Raji (cell line): ENCODE measurements around the gene BRD9.

Experiments used
- POLR2A ChIP-seq: IDR thresholded peaks from 2 replicates; pipeline ENCODE4 v1.6.1; 2011; ENCODE audit warnings: low read depth, low read length, control low read depth; ENCODE audit not compliant: insufficient read depth

Gene BRD9

GRCh38 chr5:909086-909485, 16.5 kb upstream of the BRD9 start:
- no peak for TF ChIP-seq POLR2A

- TF ChIP-seq POLR2A: no peak
Observed at GRCh38 chr5:908172-908571, 15.6 kb upstream of the BRD9 start.

- TF ChIP-seq POLR2A: no peak
Observed at GRCh38 chr5:907366-907910, 14.8 kb upstream of the BRD9 start.

GRCh38 chr5:905139-905642, 12.6 kb upstream of the BRD9 start:
- TF ChIP-seq POLR2A: no peak

GRCh38 chr5:903756-904096, 11.1 kb upstream of the BRD9 start:
- TF ChIP-seq POLR2A: no peak

- no peak for TF ChIP-seq POLR2A
Observed at GRCh38 chr5:902129-902916, 9.7 kb upstream of the BRD9 start.

GRCh38 chr5:900781-901180, 8.2 kb upstream of the BRD9 start:
- no peak for TF ChIP-seq POLR2A

- TF ChIP-seq POLR2A: no peak
Observed at GRCh38 chr5:893711-894110, 1.1 kb upstream of the BRD9 start.

GRCh38 chr5:893137-893506, 521 bp upstream of the BRD9 start:
- no peak for TF ChIP-seq POLR2A

GRCh38 chr5:891837-892393, 686 bp downstream of the BRD9 start:
- TF ChIP-seq POLR2A: no peak

GRCh38 chr5:891117-891836, 1.3 kb downstream of the BRD9 start:
- no peak for TF ChIP-seq POLR2A

- TF ChIP-seq POLR2A: no peak
Observed at GRCh38 chr5:889075-889710, 3.4 kb downstream of the BRD9 start.

GRCh38 chr5:888638-889035, 4.0 kb downstream of the BRD9 start:
- TF ChIP-seq POLR2A: no peak

- TF ChIP-seq POLR2A: no peak
Observed at GRCh38 chr5:887947-888637, 4.5 kb downstream of the BRD9 start.
